Keratinocyte (primary cell): Measurements from ENCODE around the gene ARCN1. TPM values are rescaled to one million over a fixed set of nuclear protein-coding genes. Genes with fewer than 3 reads are reported as not detected.

Experiments used
- DNase-seq: peaks from one replicate; pipeline ENCODE4 v3.0.0-alpha.2; 2011; ENCODE audit warnings: low read depth, missing footprints, low spot score
- FAIRE-seq: peaks from 2 replicates; lab custom pipeline; 2011; peaks lifted over from hg19 to GRCh38; lab: Jason Lieb, UNC
- H2AFZ ChIP-seq: 2 replicates; pipeline ENCODE4 v1.6.0; 2012; ENCODE audit warnings: low read length, control low read depth, inconsistent platforms; ENCODE audit not compliant: control insufficient read depth
- H3K27ac ChIP-seq: 2 replicates; pipeline ENCODE4 v1.5.1; 2011; ENCODE audit warnings: low read length; ENCODE audit not compliant: control insufficient read depth, insufficient read depth
- H3K27me3 ChIP-seq: 3 replicates; pipeline ENCODE4 v1.6.0; 2011; ENCODE audit warnings: low read length; ENCODE audit not compliant: control insufficient read depth, insufficient read depth; ENCODE audit errors: extremely low read depth
- H3K36me3 ChIP-seq, 2 experiments: 2 replicates in 1 of 2; 3 replicates in 1 of 2; pipeline ENCODE4 v1.5.1; 2011; ENCODE audit warnings: low read length in 2 of 2, mild to moderate bottlenecking in 1 of 2; ENCODE audit not compliant: control insufficient read depth in 2 of 2, insufficient read depth in 2 of 2; ENCODE audit errors: extremely low read depth in 1 of 2
- H3K4me1 ChIP-seq: 3 replicates; pipeline ENCODE4 v1.5.1; 2011; ENCODE audit warnings: low read length; ENCODE audit not compliant: control insufficient read depth, insufficient read depth; ENCODE audit errors: extremely low read depth
- H3K4me2 ChIP-seq: 3 replicates; pipeline ENCODE4 v1.6.0; 2011; ENCODE audit warnings: low read depth, low read length; ENCODE audit not compliant: control insufficient read depth, insufficient read depth; ENCODE audit errors: extremely low read depth
- H3K4me3 ChIP-seq, 3 experiments: fragments of 200-600 bp in 1 of 3; sonication (generic) in 1 of 3; 2 replicates in 2 of 3; 3 replicates in 1 of 3; pipeline ENCODE4 v1.5.1; 2011 to 2016; ENCODE audit warnings: low read length in 3 of 3, mild to moderate bottlenecking in 3 of 3, control low read depth in 2 of 3, inconsistent platforms in 1 of 3, low read depth in 1 of 3, mixed read lengths in 1 of 3, mixed run types in 1 of 3, moderate library complexity in 1 of 3; ENCODE audit not compliant: control insufficient read depth in 2 of 3, insufficient read depth in 2 of 3; ENCODE audit errors: extremely low read depth in 1 of 3
- H3K79me2 ChIP-seq: 2 replicates; pipeline ENCODE4 v1.6.0; 2012; ENCODE audit warnings: low read length; ENCODE audit not compliant: control insufficient read depth, insufficient read depth
- H3K9ac ChIP-seq: 3 replicates; pipeline ENCODE4 v1.6.0; 2011; ENCODE audit warnings: low read length; ENCODE audit not compliant: control insufficient read depth, insufficient read depth; ENCODE audit errors: extremely low read depth
- H3K9me1 ChIP-seq: 3 replicates; pipeline ENCODE4 v1.6.0; 2011; ENCODE audit warnings: low read length; ENCODE audit not compliant: control insufficient read depth, insufficient read depth; ENCODE audit errors: extremely low read depth
- H3K9me3 ChIP-seq: 2 replicates; pipeline ENCODE4 v1.5.1; 2012; ENCODE audit warnings: low read depth, low read length; ENCODE audit not compliant: control insufficient read depth
- H4K20me1 ChIP-seq: 3 replicates; pipeline ENCODE4 v1.6.0; 2011; ENCODE audit warnings: low read length; ENCODE audit not compliant: control insufficient read depth, insufficient read depth; ENCODE audit errors: extremely low read depth
- CTCF ChIP-seq, 3 experiments: IDR thresholded peaks in 1 of 3; conservative IDR thresholded peaks in 1 of 3; optimal IDR thresholded peaks in 1 of 3; 2 replicates in 2 of 3; 3 replicates in 1 of 3; pipeline versions ENCODE3 to v1.5.1; 2011; ENCODE audit warnings: low read length in 3 of 3, mild to moderate bottlenecking in 3 of 3, moderate library complexity in 2 of 3, control low read depth in 1 of 3, inconsistent platforms in 1 of 3; ENCODE audit not compliant: insufficient read depth in 2 of 3; ENCODE audit errors: extremely low read depth in 1 of 3
- EZH2 ChIP-seq: IDR thresholded peaks from one replicate; pipeline ENCODE4 v1.6.1; 2012; ENCODE audit warnings: inconsistent platforms, mild to moderate bottlenecking, low read length, moderate library complexity
- dilution Hi-C: fragments of 300-500 bp; cut with MboI; formaldehyde crosslinking; loops from one replicate; pipeline ENCODE4 v1.7.0; 2020; ENCODE audit warnings: low sequenced_read_pairs; ENCODE audit not compliant: extremely low pct_ligation_motif_present
- polyA plus RNA-seq, 5 experiments: library from polyadenylated mRNA; depleted of rRNA in 3 of 5; stranded (reverse) in 3 of 5; stranded (forward) in 1 of 5; unstranded in 1 of 5; fragments of >200 nt; gene quantifications; 1 replicate in 1 of 5; 2 replicates in 3 of 5; 3 replicates in 1 of 5; pipeline versions ENCODE4 v1.2.1 to v1.2.3, GENCODE V29; 2011 to 2012; ENCODE audit warnings: missing spikeins in 2 of 5, low read depth in 1 of 5, low replicate concordance in 1 of 5

ARCN1 gene
- polyA plus RNA-seq, 1 donor (not counting 4 experiments of a cell fraction or from before 2014, with no cell fraction given), result 150 TPM

GRCh38 chr11:118530180-118530682, 42.0 kb upstream of the ARCN1 start:
- peaks cover 3 to 7% of the 10 kb centered on the region in 2 experiments for H3K36me3 ChIP-seq
- dilution Hi-C loops, result no loop called here
- H3K9ac ChIP-seq, result peak overlapping the region; percentile 65
- H4K20me1 ChIP-seq, result no peaks in the 10 kb centered on the region
- H3K27ac ChIP-seq, result no peak overlapping the region
- H3K9me3 ChIP-seq, result no peaks in the 10 kb centered on the region
- FAIRE-seq, result no peak
- no peaks in the 10 kb centered on the region for H3K9me1 ChIP-seq
- DNase-seq, result no peak
- TF ChIP-seq CTCF (optimal IDR thresholded peaks at IDR 0.05 in 1 of 3, IDR thresholded peaks at IDR 0.05 in 1 of 3, conservative IDR thresholded peaks at IDR 0.05 in 1 of 3; ENCODE audit: extremely low read depth in 1 of 3, insufficient read depth in 2 of 3, low read length in 3 of 3) (no peak), EZH2 (no peak)
- H3K4me1 ChIP-seq, result peaks cover 2% of the 10 kb centered on the region
- H2AFZ ChIP-seq, result peak overlapping the region; percentile 76
- H3K4me2 ChIP-seq, result peak overlapping the region; percentile 61
- H3K27me3 ChIP-seq, result no peaks in the 10 kb centered on the region
- H3K79me2 ChIP-seq, result no peaks in the 10 kb centered on the region
- H3K4me3 ChIP-seq, result peak overlapping the region; percentile 64 to 74 (median 68)

GRCh38 chr11:118530683-118531596, 41.3 kb upstream of the ARCN1 start, which contains the start of gene TMEM25:
TSS of gene TMEM25 (plus strand) at chr11:118531192. CDS start at chr11:118531802, 610 bp downstream.
- dilution Hi-C loops, result no loop called here
- Histone ChIP-seq H3K79me2 (no peaks in the 10 kb centered on the region), H3K27ac (no peak within 1 kb of the TSS), H4K20me1 (no peaks in the 10 kb centered on the region), H2AFZ (peak within 1 kb of the TSS; percentile 91), H3K36me3 (peaks cover 3 to 8% of the 10 kb centered on the region in 2 experiments), H3K4me2 (peak within 1 kb of the TSS; percentile 61), H3K9me3 (no peaks in the 10 kb centered on the region), H3K9me1 (no peaks in the 10 kb centered on the region), H3K9ac (peak within 1 kb of the TSS; percentile 65), H3K4me1 (peaks cover 2% of the 10 kb centered on the region), H3K27me3 (no peaks in the 10 kb centered on the region), H3K4me3 (peak within 1 kb of the TSS; percentile 64 to 74 (median 68))
- TF ChIP-seq CTCF (optimal IDR thresholded peaks at IDR 0.05 in 1 of 3, IDR thresholded peaks at IDR 0.05 in 1 of 3, conservative IDR thresholded peaks at IDR 0.05 in 1 of 3; ENCODE audit: extremely low read depth in 1 of 3, insufficient read depth in 2 of 3, low read length in 3 of 3), result no peak
- TF ChIP-seq EZH2, result no peak
- FAIRE-seq (peak; percentile 29), DNase-seq (no peak)
